Measurements from ENCODE around the gene SCAMP3.
"Not testable (repeated sequence)": the region's sequence is repeated elsewhere in the genome, so short reads cannot be mapped to it uniquely, and the experiment has no call there.

The SCAMP3 gene

DNA sequence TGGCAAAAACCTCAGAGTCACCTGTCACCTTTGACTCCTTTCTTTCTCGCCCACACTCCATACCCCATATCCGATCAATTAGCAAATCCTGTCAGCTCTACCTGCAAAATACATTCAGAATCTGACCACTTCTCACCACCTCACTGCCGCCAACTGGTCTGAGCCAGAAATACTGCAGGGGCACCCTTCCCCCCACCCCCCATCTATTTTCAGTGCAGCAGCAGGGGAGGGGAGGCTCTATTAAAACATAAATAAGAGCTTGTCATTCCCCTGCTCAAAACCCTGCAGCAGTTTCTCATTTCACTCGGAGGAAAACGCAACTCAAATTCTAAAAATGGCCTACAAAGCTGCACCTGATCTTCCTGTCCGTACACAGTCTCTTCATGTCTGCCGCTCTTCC, 35.2 kb upstream of the SCAMP3 start:
- Histone ChIP-seq H3K27ac (ENCODE audit: low read depth, low read length) (no peak overlapping the region), H3K9ac (ENCODE audit: low read length) (no peak overlapping the region)

DNA sequence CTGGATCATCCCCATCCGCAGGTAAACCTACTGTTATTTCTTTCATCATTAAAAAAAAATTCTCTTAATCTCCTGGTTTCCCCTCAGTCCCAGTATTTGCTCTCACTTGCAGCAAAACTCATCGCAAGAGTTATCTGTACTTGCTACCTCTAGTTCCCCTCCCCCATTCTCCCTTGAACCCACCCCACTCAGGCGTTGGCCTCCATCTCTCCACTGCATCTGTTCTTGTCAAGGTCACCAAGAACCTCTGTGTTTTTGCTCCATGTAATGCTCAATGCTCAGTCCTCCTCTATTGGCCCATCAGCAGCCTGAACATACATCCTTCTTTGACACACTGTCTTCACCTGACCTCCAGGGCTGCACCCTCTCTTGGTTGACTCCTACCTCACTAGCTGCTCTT, 34.5 kb upstream of the SCAMP3 start:
- H3K9me3 ChIP-seq (ENCODE audit: control insufficient read depth, insufficient read depth, low read depth, low read length): no peaks in the 10 kb centered on the region
- 0 out of 2 replicates have a peak, but pooled peaks cover 9% of the 10 kb centered on the region for H3K4me1 ChIP-seq (ENCODE audit: control insufficient read depth, insufficient read depth, low read length)
- no peaks in the 10 kb centered on the region for H3K36me3 ChIP-seq (ENCODE audit: control insufficient read depth, insufficient read depth, low read length)
- peaks cover 47% of the 10 kb centered on the region for H3K27me3 ChIP-seq (ENCODE audit: control insufficient read depth, insufficient read depth, low read length)
- no peak overlapping the region for H3K9ac ChIP-seq (ENCODE audit: low read length)
- no peak overlapping the region for H3K4me3 ChIP-seq (ENCODE audit: low read depth, low read length)
- H3K27ac ChIP-seq (ENCODE audit: low read depth, low read length): no peak overlapping the region

More for the DNA sequence above, 35.2 kb upstream of the SCAMP3 start:
- Histone ChIP-seq H3K4me3 (ENCODE audit: low read depth, low read length) (no peak overlapping the region), H3K36me3 (ENCODE audit: control insufficient read depth, insufficient read depth, low read length) (no peaks in the 10 kb centered on the region), H3K27me3 (ENCODE audit: control insufficient read depth, insufficient read depth, low read length) (peaks cover 47% of the 10 kb centered on the region), H3K9me3 (ENCODE audit: control insufficient read depth, insufficient read depth, low read depth, low read length) (no peaks in the 10 kb centered on the region), H3K4me1 (ENCODE audit: control insufficient read depth, insufficient read depth, low read length) (0 out of 2 replicates have a peak, but pooled peaks cover 9% of the 10 kb centered on the region)

DNA sequence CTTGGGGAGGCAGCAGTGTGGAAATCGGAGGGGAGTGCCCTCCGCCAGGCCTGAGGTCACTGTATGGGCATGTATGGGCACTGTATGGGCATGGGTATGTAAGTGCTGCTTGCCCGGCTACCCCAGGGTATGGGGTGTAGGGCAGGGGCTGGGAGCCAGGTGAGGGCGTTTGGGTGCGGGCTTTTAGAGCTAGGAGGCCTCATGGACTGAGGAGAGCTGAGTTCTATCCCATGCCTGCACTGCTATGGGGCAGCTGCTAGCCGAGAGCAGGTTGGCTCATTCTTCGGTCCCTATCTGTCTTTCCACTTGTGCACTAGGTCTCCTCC, 33.7 kb upstream of the SCAMP3 start:
- Histone ChIP-seq H3K9me3 (ENCODE audit: control insufficient read depth, insufficient read depth, low read depth, low read length) (no peaks in the 10 kb centered on the region), H3K27me3 (ENCODE audit: control insufficient read depth, insufficient read depth, low read length) (peaks cover 47% of the 10 kb centered on the region), H3K4me1 (ENCODE audit: control insufficient read depth, insufficient read depth, low read length) (0 out of 2 replicates have a peak, but pooled peaks cover 9% of the 10 kb centered on the region), H3K4me3 (ENCODE audit: low read depth, low read length) (peak overlapping the region; percentile 80), H3K9ac (ENCODE audit: low read length) (peak overlapping the region; percentile 9), H3K36me3 (ENCODE audit: control insufficient read depth, insufficient read depth, low read length) (no peaks in the 10 kb centered on the region), H3K27ac (ENCODE audit: low read depth, low read length) (no peak overlapping the region)

DNA sequence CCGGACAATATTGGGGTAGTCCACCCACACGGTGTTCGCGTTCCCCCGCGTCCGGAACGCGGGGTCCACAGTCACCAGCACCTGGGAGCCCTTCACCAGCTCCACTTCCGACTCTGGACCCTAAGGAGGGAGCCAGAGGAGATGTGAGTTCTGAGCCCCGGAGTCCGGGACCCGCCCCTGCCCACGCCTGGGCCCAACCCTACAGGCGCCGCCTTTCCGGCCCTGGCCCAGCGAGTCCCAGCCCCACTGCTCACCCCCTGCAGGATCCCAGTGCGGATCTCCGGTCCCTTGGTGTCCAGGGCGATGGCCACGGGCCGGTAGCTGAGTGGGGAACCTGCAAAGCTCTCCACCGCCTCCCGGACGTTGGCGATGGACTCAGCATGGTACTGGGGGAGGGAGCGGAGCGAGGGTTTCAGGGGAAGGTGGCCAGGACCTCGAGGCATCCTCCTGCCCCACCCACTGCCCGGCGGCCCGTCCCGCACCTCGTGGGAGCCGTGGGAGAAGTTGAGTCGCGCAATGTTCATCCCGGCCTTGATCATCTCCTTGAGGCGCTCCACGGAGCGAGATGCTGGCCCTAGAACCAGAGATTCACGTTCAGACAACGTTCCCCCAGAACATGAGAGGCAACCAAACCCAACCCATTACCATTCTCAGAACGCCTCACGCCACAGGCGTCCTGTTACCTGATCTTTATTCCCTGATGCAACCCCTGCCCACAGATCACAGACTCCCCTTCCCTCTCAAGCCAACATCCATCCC, 33.2 kb upstream of the SCAMP3 start:
- Histone ChIP-seq H3K36me3 (ENCODE audit: control insufficient read depth, insufficient read depth, low read length) (no peaks in the 10 kb centered on the region), H3K27me3 (ENCODE audit: control insufficient read depth, insufficient read depth, low read length) (peaks cover 47% of the 10 kb centered on the region), H3K4me1 (ENCODE audit: control insufficient read depth, insufficient read depth, low read length) (0 out of 2 replicates have a peak, but pooled peaks cover 9% of the 10 kb centered on the region), H3K27ac (ENCODE audit: low read depth, low read length) (no peak overlapping the region), H3K9me3 (ENCODE audit: control insufficient read depth, insufficient read depth, low read depth, low read length) (no peaks in the 10 kb centered on the region), H3K9ac (ENCODE audit: low read length) (peak overlapping the region; percentile 10), H3K4me3 (ENCODE audit: low read depth, low read length) (peak overlapping the region; percentile 80)

DNA sequence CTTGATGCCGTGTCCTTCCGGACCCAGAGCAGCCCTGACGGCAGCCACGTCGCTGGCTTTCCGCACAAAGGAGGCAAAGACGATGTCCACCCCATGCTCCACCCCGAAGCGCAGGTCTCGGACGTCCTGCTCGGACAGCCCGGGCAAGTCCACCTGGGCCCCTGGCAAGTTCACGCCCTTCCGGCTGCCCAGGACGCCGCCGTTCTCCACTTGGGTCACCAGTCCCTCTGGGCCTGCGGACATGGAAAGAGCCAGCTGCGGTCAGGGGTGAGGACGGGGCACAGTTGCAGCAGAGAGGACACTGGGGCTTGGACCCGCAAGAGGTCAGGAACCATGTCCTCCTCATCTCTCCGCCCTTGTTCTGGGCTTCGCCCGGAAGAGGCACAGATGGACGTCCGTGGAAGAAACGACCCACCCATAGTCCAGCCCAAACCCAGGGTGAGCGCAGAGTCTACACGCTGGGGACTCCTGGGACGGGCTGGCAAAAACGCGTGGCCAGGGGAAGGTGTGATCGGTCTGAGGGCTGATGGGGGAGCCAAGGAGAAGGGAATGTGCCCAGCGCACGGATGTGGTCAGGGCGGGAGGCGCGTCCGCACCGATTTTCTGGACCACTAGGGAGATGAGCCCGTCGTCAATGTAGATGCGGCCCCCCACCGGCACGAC, 32.5 kb upstream of the SCAMP3 start:
- Histone ChIP-seq H3K4me3 (ENCODE audit: low read depth, low read length) (peak overlapping the region; percentile 80), H3K27me3 (ENCODE audit: control insufficient read depth, insufficient read depth, low read length) (peaks cover 47% of the 10 kb centered on the region), H3K36me3 (ENCODE audit: control insufficient read depth, insufficient read depth, low read length) (no peaks in the 10 kb centered on the region)

DNA sequence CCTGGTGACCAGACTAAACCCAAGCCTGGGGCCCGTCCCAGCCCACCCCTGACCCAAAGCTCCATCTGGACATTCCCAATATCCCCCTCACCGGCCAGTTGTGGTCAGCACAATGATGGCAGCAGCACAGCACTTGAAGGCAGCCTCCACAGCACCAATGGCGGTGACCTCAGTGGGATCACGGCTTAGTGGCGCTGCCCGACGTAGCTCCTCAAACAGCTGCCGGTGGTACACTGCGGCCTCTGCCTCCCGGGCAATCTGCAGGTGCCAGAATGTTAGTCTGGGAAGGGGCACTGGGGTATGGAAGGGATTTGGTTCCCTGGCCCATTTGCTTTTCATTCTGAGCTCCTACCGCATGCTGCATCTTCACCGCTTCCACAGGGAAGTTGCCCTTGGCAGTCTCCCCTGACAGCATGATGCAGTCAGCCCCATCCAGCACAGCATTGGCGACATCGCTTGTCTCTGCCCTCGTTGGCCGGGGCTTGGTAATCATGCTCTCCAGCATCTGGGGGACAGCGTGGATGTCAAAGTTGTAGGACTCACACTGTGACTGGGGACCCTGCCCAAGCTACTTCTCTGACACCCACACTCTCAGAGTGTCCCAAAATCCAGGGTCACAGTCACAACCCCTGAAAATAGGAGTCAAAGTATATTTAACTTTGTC, 31.1 kb upstream of the SCAMP3 start:
- no peak overlapping the region for H3K9ac ChIP-seq (ENCODE audit: low read length)

More for the DNA sequence above, 32.5 kb upstream of the SCAMP3 start:
- H3K27ac ChIP-seq (ENCODE audit: low read depth, low read length): no peak overlapping the region
- H3K4me1 ChIP-seq (ENCODE audit: control insufficient read depth, insufficient read depth, low read length): 0 out of 2 replicates have a peak, but pooled peaks cover 9% of the 10 kb centered on the region
- H3K9ac ChIP-seq (ENCODE audit: low read length): peak overlapping the region; percentile 10
- H3K9me3 ChIP-seq (ENCODE audit: control insufficient read depth, insufficient read depth, low read depth, low read length): no peaks in the 10 kb centered on the region

DNA sequence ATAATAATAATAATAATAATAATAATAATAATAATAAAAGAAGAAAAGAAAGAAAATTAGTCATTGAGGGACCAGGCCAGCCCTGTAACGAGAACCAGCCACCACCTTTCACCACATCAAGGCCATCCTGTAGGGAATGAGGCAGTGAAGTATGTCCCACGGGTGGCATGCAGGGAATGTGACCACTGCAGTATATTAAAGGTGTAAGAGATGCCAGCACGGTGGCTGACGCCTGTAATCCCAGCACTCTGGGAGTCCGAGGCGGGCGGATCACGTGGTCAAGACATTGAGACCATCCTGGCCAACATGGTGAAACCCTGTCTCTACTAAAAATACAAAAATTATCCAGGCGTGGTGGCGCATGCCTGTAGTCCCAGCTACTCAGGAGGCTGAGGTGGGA, 28.8 kb upstream of the SCAMP3 start:
- not testable (repeated sequence) for H3K36me3 ChIP-seq (ENCODE audit: control insufficient read depth, insufficient read depth, low read length); H3K9me3 ChIP-seq (ENCODE audit: control insufficient read depth, insufficient read depth, low read depth, low read length); H3K27ac ChIP-seq (ENCODE audit: low read depth, low read length); H3K9ac ChIP-seq (ENCODE audit: low read length); H3K4me3 ChIP-seq (ENCODE audit: low read depth, low read length); H3K4me1 ChIP-seq (ENCODE audit: control insufficient read depth, insufficient read depth, low read length)
- peaks cover 35% of the 10 kb centered on the region for H3K27me3 ChIP-seq (ENCODE audit: control insufficient read depth, insufficient read depth, low read length)

More for the DNA sequence above, 31.1 kb upstream of the SCAMP3 start:
- Histone ChIP-seq H3K9me3 (ENCODE audit: control insufficient read depth, insufficient read depth, low read depth, low read length) (no peaks in the 10 kb centered on the region), H3K27ac (ENCODE audit: low read depth, low read length) (no peak overlapping the region), H3K36me3 (ENCODE audit: control insufficient read depth, insufficient read depth, low read length) (no peaks in the 10 kb centered on the region), H3K4me3 (ENCODE audit: low read depth, low read length) (no peak overlapping the region), H3K4me1 (ENCODE audit: control insufficient read depth, insufficient read depth, low read length) (0 out of 2 replicates have a peak, but pooled peaks cover 9% of the 10 kb centered on the region), H3K27me3 (ENCODE audit: control insufficient read depth, insufficient read depth, low read length) (peaks cover 47% of the 10 kb centered on the region)

DNA sequence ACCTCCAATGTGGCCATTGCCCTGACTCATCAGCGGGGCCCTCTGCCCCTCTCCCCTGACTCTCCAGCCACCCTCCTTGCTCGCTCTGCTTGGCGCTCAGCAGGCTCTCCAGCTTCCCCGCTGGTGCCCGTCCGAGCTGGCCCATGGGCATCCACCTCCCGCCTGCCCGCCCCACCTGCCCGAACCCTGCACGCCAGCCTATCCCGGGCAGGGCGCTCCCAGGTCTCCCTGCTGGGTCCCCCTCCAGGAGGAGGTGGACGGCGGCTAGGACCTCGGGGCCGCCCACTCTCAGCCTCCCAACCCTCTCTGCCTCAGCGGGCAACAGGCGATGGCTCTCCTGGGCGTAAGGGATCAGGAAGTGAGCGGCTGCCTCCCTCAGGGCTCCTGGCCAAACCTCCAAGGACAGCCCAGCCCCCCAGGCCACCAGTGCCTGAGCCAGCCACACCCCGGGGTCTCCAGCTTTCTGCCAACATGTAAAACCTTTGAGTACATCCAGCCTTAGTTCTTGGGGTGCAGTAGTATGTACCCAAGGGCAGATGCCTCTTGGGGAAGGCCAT, 25.9 kb upstream of the SCAMP3 start:
- Histone ChIP-seq H3K36me3 (ENCODE audit: control insufficient read depth, insufficient read depth, low read length) (no peaks in the 10 kb centered on the region), H3K27me3 (ENCODE audit: control insufficient read depth, insufficient read depth, low read length) (peaks cover 6% of the 10 kb centered on the region), H3K9ac (ENCODE audit: low read length) (no peak overlapping the region), H3K27ac (ENCODE audit: low read depth, low read length) (no peak overlapping the region), H3K4me3 (ENCODE audit: low read depth, low read length) (no peak overlapping the region), H3K9me3 (ENCODE audit: control insufficient read depth, insufficient read depth, low read depth, low read length) (no peaks in the 10 kb centered on the region), H3K4me1 (ENCODE audit: control insufficient read depth, insufficient read depth, low read length) (no peaks in the 10 kb centered on the region)

DNA sequence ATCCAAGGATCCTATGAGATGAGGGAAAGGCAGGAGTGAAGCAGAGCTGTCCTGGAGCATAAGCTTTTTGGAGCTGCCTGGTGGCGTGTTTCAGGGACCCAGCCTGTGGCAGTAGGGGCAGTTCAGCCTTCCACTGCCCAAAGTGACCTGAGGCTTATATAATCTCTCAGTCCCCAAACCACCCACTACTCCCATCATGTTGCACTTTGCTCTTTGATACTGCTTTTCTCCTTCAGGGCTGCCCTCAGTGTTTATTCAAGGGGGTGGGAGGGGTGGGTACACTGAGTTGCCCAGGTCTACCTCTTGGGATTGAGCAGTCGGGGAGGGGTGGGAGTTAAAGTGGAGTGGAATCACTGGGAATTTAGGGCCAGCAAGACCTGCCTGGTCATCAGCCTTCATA, 24.4 kb upstream of the SCAMP3 start:
- Histone ChIP-seq H3K4me3 (ENCODE audit: low read depth, low read length) (no peak overlapping the region), H3K27me3 (ENCODE audit: control insufficient read depth, insufficient read depth, low read length) (no peaks in the 10 kb centered on the region), H3K9ac (ENCODE audit: low read length) (no peak overlapping the region), H3K9me3 (ENCODE audit: control insufficient read depth, insufficient read depth, low read depth, low read length) (no peaks in the 10 kb centered on the region), H3K4me1 (ENCODE audit: control insufficient read depth, insufficient read depth, low read length) (no peaks in the 10 kb centered on the region), H3K27ac (ENCODE audit: low read depth, low read length) (no peak overlapping the region), H3K36me3 (ENCODE audit: control insufficient read depth, insufficient read depth, low read length) (no peaks in the 10 kb centered on the region; the same call in 1 of the 2 replicates)

DNA sequence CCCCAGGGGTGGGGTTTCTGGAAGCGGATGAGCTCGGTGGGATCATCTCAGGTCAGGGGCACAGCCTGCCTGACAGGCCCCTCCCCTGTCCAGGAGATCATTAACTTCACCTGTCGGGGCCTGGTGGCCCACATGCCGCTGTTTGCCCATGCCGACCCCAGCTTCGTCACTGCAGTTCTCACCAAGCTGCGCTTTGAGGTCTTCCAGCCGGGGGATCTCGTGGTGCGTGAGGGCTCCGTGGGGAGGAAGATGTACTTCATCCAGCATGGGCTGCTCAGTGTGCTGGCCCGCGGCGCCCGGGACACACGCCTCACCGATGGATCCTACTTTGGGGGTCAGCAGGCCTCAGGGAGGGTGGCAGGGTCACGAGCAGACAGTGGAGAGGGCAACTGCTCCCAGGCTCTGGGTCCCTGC, 23.5 kb upstream of the SCAMP3 start:
- Histone ChIP-seq H3K27ac (ENCODE audit: low read depth, low read length) (no peak overlapping the region), H3K36me3 (ENCODE audit: control insufficient read depth, insufficient read depth, low read length) (no peaks in the 10 kb centered on the region; the same call in 1 of the 2 replicates), H3K9me3 (ENCODE audit: control insufficient read depth, insufficient read depth, low read depth, low read length) (no peaks in the 10 kb centered on the region), H3K4me3 (ENCODE audit: low read depth, low read length) (no peak overlapping the region), H3K27me3 (ENCODE audit: control insufficient read depth, insufficient read depth, low read length) (no peaks in the 10 kb centered on the region), H3K9ac (ENCODE audit: low read length) (no peak overlapping the region), H3K4me1 (ENCODE audit: control insufficient read depth, insufficient read depth, low read length) (no peaks in the 10 kb centered on the region)
